Esophagus mucosa (tissue), 1 donor: ENCODE results near the gene ARL6IP4. TPM values are rescaled to one million over a fixed set of nuclear protein-coding genes. Genes with fewer than 3 reads are reported as not detected.

Experiments used
- ATAC-seq: fragments of 200-7000 bp; cut with Tn5 transposase; one replicate; pipeline ENCODE4 v1.9.1; 2020
- total RNA-seq: library from RNA; stranded (reverse); gene quantifications from one replicate; pipeline ENCODE4 v1.2.4, GENCODE V29; 2023
- donor health status: DM: yes; HTN: yes; CAD: no.

The ARL6IP4 gene
- total RNA-seq, 1 donor from 2014 or later: 134 TPM

- no peak for ATAC-seq
Observed at GRCh38 chr12:122959566-122960192, 20.8 kb upstream of the ARL6IP4 start.

GRCh38 chr12:122960193-122960569, 20.3 kb upstream of the ARL6IP4 start:
- no peak for ATAC-seq

DNA sequence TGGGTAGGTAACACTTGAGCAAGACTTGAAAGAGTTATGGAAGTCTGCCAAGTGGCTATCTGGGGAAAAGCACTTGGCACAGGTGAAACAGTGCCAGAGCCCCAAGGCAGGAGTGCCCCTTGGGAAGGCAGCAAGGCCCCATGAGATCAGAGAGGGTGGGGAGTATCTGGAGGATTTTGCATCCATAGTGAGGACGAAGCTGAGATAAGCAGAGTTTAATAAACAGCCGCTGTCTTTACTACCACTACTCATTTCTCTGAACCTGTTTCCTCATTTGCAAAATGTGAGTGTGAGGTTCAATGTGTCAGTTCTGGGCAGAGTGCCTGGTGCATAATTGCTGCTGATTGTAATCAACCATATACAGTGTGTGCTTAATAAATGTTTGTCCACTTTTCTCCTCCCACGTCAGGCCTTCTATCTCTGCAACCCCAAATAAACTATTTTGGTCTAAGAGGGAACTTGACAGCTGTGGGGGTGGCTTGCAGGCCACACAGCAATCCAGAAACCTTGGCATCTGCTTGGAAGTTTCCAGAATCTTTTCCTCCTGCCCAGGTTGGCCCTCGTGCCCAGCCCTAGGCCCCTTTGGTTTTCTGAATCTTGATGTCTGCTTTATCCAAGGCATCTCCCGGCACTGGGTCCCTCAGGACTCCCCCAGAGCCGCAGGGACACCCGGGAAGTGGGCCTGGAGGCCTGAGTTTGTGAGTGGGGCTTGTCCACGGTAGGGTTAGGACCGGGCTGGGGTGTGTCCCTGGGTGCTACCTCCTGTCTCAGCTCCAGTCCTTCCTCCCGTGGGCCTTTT, 18.8 kb upstream of the ARL6IP4 start:
- no peak for ATAC-seq

DNA sequence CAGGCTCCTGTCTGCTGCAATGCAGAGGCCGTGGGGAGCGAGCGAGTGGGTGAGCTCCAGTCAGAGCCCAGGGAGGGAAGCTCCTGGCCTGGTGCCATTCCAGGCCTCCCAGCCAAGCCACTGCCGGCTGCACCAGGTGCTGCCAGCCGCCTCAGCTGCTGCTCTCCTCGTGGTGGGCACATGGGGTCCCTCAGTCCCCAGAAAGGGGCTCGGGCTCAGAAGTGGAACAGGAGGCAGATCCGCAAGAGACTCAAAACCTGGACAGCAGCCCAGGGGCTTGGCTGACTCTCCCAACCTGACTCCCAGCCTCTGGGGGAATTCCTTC, 16.6 kb upstream of the ARL6IP4 start:
- no peak for ATAC-seq

DNA sequence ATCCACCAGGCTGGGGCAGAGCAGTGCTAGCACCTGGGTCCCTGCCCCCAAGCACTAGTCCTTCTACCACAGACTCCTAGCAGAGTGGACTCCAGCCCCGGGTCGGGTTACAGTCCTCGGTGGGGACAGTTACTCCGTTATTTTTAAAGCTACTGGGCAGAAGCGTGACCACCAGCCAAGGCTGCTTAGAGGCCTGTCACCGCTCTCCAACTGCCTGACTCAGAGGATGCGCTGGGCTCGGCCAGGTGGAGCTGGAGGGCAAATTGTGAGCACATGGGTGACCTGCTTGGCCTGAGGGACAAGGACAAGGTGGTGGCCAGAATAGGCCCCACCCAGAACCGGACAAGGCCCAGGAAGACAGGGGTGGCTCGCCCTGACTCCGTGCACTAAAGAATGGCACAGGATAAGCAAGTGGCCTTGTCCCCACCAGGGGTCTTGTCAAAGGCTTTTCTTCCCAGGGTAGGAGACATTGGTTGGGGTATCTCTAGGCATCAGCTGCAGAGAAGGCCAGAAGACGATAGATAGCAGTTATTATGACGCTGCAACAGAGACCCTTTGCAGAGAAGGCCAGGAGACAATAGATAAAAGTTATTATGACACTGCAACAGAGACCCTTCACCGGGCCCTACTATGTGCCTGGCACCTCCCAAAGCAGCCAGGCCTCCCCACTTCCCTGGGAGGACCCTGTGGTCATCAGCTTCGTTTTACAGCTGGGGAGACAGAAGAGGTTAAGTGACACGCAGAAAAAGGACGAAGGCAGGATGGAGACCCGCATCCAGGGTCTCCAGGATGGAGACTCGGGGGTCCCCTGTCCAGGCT, 15.8 kb upstream of the ARL6IP4 start:
- peak; percentile 5 for ATAC-seq

DNA sequence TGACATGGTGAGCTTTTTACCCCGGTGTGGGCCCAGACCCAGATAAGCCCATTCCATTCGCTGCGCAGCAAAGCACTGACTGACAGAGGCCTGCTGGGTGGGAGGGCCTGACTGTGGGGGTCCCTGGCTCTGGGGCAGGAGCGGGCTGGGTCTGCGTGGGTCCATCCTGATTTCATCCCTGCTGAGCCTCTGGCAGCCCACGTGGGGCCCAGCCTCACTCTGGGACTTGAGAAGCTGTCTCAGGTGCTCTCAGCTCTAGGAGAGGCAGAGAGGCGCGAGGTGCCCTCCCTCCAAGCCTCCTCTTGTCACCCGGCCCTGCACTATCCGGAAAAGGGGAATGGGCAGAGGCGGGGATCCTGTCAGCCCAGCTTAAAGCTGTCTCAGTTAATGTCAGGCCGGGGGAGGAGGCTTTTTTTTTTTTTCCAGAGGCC, 15.1 kb upstream of the ARL6IP4 start:
- no peak for ATAC-seq

DNA sequence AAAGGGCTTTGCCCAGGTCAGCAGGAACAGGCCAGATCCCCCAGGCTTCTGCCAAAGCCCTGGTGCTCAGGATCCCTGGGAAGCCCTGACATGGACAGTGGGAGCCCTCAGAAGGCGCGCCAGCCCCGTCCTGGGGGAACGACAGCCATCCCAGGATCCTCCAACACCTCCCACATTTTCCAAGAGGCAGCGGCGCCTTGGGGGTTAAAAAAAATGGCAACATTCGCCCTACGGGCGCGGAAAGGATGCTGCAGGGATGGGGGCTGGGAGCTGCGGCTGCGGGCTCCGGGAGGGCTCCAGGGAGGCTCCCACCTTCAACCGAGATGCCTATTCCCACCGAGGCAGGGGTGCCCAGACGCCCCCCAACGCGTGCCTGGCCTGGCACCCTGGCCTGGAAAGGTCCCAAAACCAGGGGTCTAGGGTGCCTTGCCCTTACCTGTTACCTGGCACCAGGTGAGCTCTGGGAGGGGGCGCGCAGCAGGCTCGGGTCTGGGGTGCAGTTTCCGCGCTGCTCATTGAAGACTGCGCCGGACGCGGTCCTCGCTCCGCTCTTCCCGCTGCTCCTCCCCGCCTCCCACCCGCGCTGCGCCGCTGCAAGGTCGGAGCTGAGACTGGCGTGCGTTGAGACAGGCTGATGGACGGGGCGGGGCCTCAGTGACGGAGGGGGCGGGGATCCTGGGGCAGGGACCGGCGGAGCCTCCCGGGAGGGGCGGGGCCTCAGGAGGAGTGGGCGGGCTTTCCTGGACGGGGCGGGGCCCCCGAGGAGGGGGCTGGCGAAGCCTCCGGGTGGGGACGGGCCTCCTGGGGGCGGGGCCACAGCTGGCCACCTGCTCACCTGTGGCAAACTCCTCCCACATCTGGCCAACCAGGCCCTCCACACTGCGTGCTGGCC, 14.4 kb upstream of the ARL6IP4 start, which contains the start of gene ABCB9:
ABCB9 (minus strand) TSS at position 613 of the 892 bp plus-strand sequence. CDS start 6,228 bp downstream, outside the sequence.
- ATAC-seq: peak; percentile 97

DNA sequence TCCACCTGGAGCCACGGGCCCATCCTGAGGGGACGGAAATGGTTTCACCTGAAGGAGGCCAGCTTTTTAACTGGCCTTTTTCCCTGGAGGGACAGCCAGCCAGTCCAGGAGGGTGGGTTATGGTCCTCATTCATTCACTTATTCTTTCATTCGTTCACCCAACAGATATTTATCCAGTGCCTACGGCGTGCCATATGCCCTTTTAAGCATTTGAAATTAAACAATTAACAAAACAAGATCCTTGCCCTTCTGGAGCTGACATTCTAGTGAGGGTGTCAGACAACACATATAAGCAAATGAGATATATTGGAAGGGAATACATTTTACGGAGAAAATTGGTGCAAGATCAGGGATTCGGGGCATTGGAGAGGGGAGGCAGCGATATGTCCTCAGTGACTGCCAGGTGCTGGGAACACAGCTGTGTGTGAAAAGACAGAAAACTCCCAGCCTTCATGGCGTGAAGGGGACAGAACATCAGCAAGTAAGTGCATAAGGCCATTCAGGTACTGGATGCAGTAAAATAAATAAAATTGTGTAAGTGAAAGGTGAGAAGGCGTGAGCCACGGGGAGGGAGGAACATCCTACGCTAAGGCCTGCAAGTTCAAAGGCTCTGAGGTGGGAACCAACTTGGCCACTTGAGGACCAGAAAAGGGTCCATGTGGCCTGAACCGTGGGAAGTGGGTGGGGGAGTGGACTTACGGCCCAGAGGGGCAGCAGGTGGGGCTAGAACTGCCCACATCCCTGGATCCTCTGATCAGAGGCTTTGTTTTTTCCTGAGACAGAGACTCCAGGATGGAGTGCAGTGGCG, 13.5 kb upstream of the ARL6IP4 start:
- no peak for ATAC-seq

DNA sequence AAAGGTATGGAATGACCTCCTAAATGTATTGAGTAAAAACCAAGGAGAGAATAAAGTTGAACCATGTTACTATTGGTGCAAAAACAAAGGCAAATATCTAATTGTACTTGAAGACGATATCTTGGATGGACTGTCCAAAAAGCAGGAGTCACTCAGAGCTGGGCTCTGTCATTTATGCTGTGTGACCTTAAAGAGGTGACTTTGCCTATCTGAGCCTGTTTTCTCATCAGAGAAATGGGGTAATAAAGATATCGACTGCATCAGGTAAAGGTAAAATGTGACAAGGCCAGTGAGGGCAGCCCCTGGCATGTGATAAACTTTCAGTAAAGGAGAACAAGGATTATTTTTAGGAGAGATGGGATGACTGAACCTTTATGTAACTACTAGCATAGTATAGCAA, 12.4 kb upstream of the ARL6IP4 start:
- ATAC-seq: no peak

DNA sequence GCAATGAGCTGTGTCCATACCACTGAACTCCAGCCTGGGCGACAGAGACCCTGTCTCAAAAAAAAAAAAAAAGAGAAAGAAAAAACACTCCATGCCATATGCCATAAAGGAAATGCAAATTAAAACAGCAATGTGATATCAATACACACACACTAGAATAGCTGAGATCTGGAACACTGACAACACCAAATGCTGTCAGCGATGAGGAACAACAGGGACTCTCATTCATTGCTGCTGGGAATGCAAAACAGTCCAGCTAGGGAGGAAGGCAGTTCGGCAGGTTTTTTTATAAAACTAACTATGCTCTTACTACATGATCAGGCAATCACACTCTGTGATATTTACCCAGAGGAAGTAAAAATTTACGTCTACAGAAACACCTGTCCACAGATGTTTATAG, 10.8 kb upstream of the ARL6IP4 start:
- no peak for ATAC-seq

- peak; percentile 96 for ATAC-seq
Observed at GRCh38 chr12:122974274-122974891, 6.1 kb upstream of the ARL6IP4 start.

- ATAC-seq: peak; percentile 88
Observed at GRCh38 chr12:122974892-122975789, 5.3 kb upstream of the ARL6IP4 start, which contains the start of gene OGFOD2. TSS of gene OGFOD2 (plus strand) at chr12:122975244. CDS start at chr12:122975252, 8 bp downstream.

GRCh38 chr12:122975790-122976647, 4.5 kb upstream of the ARL6IP4 start:
- no peak for ATAC-seq

- ATAC-seq: no peak
Observed at GRCh38 chr12:122976648-122976975, 3.9 kb upstream of the ARL6IP4 start.

DNA sequence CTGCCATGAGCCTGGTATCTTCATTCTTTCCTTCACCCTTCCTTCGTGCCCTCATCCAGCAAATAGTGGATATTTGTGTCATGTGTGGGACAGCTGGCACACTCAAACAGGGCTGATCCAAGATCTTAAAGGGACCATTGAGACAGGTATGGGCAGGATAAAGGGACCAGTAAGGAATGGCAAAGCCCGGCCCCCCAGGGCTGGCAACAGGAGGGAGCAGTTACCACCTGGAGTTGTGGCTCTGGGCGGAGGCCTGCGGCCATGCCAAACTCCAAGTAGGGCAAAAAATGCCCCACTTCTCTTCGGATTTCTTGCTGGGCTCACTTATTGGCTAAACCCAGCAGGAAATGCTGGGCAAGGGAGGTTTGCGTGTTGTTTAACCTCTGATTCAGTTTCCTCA, 3.3 kb upstream of the ARL6IP4 start:
- no peak for ATAC-seq

- ATAC-seq: no peak
Observed at GRCh38 chr12:122977655-122978392, 2.7 kb upstream of the ARL6IP4 start.

DNA sequence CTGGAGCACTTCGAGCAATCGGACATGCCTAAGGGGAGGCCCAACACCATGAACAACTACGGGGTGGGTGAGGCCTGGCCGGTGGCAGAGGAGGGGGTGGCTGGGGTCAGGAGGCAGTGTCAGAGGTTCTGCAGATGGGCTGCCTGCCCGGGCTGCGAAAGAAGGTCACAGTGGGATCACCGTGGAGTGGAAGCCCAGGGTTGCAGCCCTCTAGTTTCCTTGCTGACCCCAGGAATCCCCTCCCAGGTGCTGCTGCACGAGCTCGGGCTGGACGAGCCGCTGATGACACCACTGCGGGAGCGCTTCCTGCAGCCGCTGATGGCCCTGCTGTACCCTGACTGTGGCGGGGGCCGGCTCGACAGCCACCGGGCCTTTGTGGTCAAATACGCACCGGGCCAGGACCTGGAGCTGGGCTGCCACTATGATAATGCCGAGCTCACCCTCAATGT, 1.9 kb upstream of the ARL6IP4 start:
- no peak for ATAC-seq
